ENCODE data around the gene CNIH1. TPM values are rescaled to one million over a fixed set of nuclear protein-coding genes. Genes with fewer than 3 reads are reported as not detected.
"Not testable (repeated sequence)": the region's sequence is repeated elsewhere in the genome, so short reads cannot be mapped to it uniquely, and the experiment has no call there.

The CNIH1 gene
- polyA plus RNA-seq, 4 donors = 136 to 157 (median 152) TPM

- DNase-seq (ENCODE audit: low read depth in 4 of 4, low spot score in 3 of 4) = no peak
Observed at GRCh38 chr14:54470701-54471100, 29.5 kb upstream of the CNIH1 start.

- no peak for DNase-seq (ENCODE audit: low read depth in 4 of 4, low spot score in 3 of 4)
Observed at GRCh38 chr14:54467280-54467679, 26.1 kb upstream of the CNIH1 start.

GRCh38 chr14:54465654-54466053 lies 24.5 kb upstream of the CNIH1 start:
- DNase-seq (ENCODE audit: low read depth in 4 of 4, low spot score in 3 of 4) = no peak

GRCh38 chr14:54462048-54462447 lies 20.9 kb upstream of the CNIH1 start:
- no peak for DNase-seq (ENCODE audit: low read depth in 4 of 4, low spot score in 3 of 4)

GRCh38 chr14:54459106-54459505 lies 17.9 kb upstream of the CNIH1 start:
- no peak for DNase-seq (ENCODE audit: low read depth in 4 of 4, low spot score in 3 of 4)

GRCh38 chr14:54458536-54458935 lies 17.4 kb upstream of the CNIH1 start:
- not testable (repeated sequence) for DNase-seq (ENCODE audit: low read depth in 4 of 4, low spot score in 3 of 4)

GRCh38 chr14:54457609-54457996 lies 16.4 kb upstream of the CNIH1 start:
- DNase-seq (ENCODE audit: low read depth in 4 of 4, low spot score in 3 of 4) = no peak

- not testable (repeated sequence) for DNase-seq (ENCODE audit: low read depth in 4 of 4, low spot score in 3 of 4)
Observed at GRCh38 chr14:54456820-54457608, 15.8 kb upstream of the CNIH1 start.

GRCh38 chr14:54455363-54455762 lies 14.2 kb upstream of the CNIH1 start:
- no peak for DNase-seq (ENCODE audit: low read depth in 4 of 4, low spot score in 3 of 4)

GRCh38 chr14:54453990-54454389 lies 12.8 kb upstream of the CNIH1 start:
- DNase-seq (ENCODE audit: low read depth in 4 of 4, low spot score in 3 of 4) = not testable (repeated sequence)

GRCh38 chr14:54453252-54453651 lies 12.1 kb upstream of the CNIH1 start:
- no peak for DNase-seq (ENCODE audit: low read depth in 4 of 4, low spot score in 3 of 4)

- no peak for DNase-seq (ENCODE audit: low read depth in 4 of 4, low spot score in 3 of 4)
Observed at GRCh38 chr14:54451961-54452360, 10.8 kb upstream of the CNIH1 start.

GRCh38 chr14:54451121-54451601 lies 10.0 kb upstream of the CNIH1 start:
- DNase-seq (ENCODE audit: low read depth in 4 of 4, low spot score in 3 of 4) = no peak

GRCh38 chr14:54450535-54450934 lies 9.4 kb upstream of the CNIH1 start:
- DNase-seq (ENCODE audit: low read depth in 4 of 4, low spot score in 3 of 4) = no peak

GRCh38 chr14:54447231-54447692 lies 6.1 kb upstream of the CNIH1 start:
- no peak for DNase-seq (ENCODE audit: low read depth in 4 of 4, low spot score in 3 of 4)

- peak in 2 of 4 donors; percentile 39 to 66 for DNase-seq (ENCODE audit: low read depth in 4 of 4, low spot score in 3 of 4)
Observed at GRCh38 chr14:54446161-54446693, 5.1 kb upstream of the CNIH1 start.

- no peak for DNase-seq (ENCODE audit: low read depth in 4 of 4, low spot score in 3 of 4)
Observed at GRCh38 chr14:54444681-54445080, 3.5 kb upstream of the CNIH1 start.

GRCh38 chr14:54443981-54444380 lies 2.8 kb upstream of the CNIH1 start:
- peak in 1 of 4 donors; percentile 26 for DNase-seq (ENCODE audit: low read depth in 4 of 4, low spot score in 3 of 4)

- DNase-seq (ENCODE audit: low read depth in 4 of 4, low spot score in 3 of 4) = not testable (repeated sequence)
Observed at GRCh38 chr14:54442961-54443360, 1.8 kb upstream of the CNIH1 start.

GRCh38 chr14:54440476-54440872 lies 700 bp downstream of the CNIH1 start:
- DNase-seq (ENCODE audit: low read depth in 4 of 4, low spot score in 3 of 4) = no peak

- DNase-seq (ENCODE audit: low read depth in 4 of 4, low spot score in 3 of 4) = no peak
Observed at GRCh38 chr14:54440037-54440436, 1.1 kb downstream of the CNIH1 start.

GRCh38 chr14:54438703-54439102 lies 2.5 kb downstream of the CNIH1 start:
- no peak for DNase-seq (ENCODE audit: low read depth in 4 of 4, low spot score in 3 of 4)

Data from right renal pelvis (tissue), 4 donors.